H1 (cell line): Measurements from ENCODE around the gene CBLC. TPM values are rescaled to one million over a fixed set of nuclear protein-coding genes. Genes with fewer than 3 reads are reported as not detected.

Experiments used
- CTCF ChIA-PET: fragments of 300-600 bp; sonication (Branson Sonifier 250); formaldehyde crosslinking; loops from one replicate; lab custom pipeline; 2021; ENCODE audit not compliant: partially characterized antibody; lab: Charles Lee
- POLR2A ChIA-PET: fragments of 300-600 bp; sonication (Branson Sonifier 250); formaldehyde crosslinking; loops from one replicate; lab custom pipeline; 2021; ENCODE audit warnings: inconsistent platforms; ENCODE audit not compliant: partially characterized antibody; lab: Charles Lee
- DNase-seq, 2 experiments: peaks; one replicate each; pipeline versions ENCODE4 v3.0.0 to v3.0.0-alpha.2; 2010 to 2022; ENCODE audit warnings: low spot score in 2 of 2, low read depth in 1 of 2, mixed read lengths in 1 of 2
- FAIRE-seq: peaks from 2 replicates; lab custom pipeline; 2011; peaks lifted over from hg19 to GRCh38; lab: Jason Lieb, UNC
- H2AFZ ChIP-seq: 2 replicates; pipeline ENCODE4 v1.8.1; 2012; ENCODE audit warnings: low read length, inconsistent platforms
- H2AK5ac ChIP-seq: 2 replicates; pipeline ENCODE4 v1.6.1; 2013; ENCODE audit warnings: low read depth, low read length
- H2BK120ac ChIP-seq: replicated peaks from 2 replicates; pipeline ENCODE3; 2013; ENCODE audit warnings: low read depth, low read length, inconsistent platforms
- H2BK12ac ChIP-seq: 2 replicates; pipeline ENCODE4 v1.6.1; 2013; ENCODE audit warnings: low read depth, low read length
- H2BK15ac ChIP-seq: 2 replicates; pipeline ENCODE4 v1.6.1; 2013; ENCODE audit warnings: low read length
- H2BK20ac ChIP-seq: 2 replicates; pipeline ENCODE4 v1.6.1; 2013; ENCODE audit warnings: low read length
- H2BK5ac ChIP-seq: 2 replicates; pipeline ENCODE4 v1.6.1; 2013; ENCODE audit warnings: low read depth, low read length
- H3K14ac ChIP-seq: 2 replicates; pipeline ENCODE4 v1.6.1; 2013; ENCODE audit warnings: inconsistent platforms; ENCODE audit not compliant: insufficient read length
- H3K18ac ChIP-seq: 2 replicates; pipeline ENCODE4 v1.6.1; 2013; ENCODE audit warnings: low read length; ENCODE audit errors: extremely low read depth
- H3K23ac ChIP-seq: 2 replicates; pipeline ENCODE4 v1.6.1; 2013; ENCODE audit warnings: inconsistent platforms; ENCODE audit not compliant: insufficient read length
- H3K23me2 ChIP-seq: 2 replicates; pipeline ENCODE4 v1.6.1; 2013; ENCODE audit warnings: low read depth, low read length
- H3K27ac ChIP-seq: 2 replicates; pipeline ENCODE4 v1.6.1; 2011; ENCODE audit warnings: low read depth, low read length, inconsistent platforms
- H3K27me3 ChIP-seq, 4 experiments: replicated peaks in 1 of 4; 1 replicate in 1 of 4; 2 replicates in 3 of 4; pipeline versions ENCODE4 v1.6.1 to v1.8.1; 2011 to 2013; ENCODE audit warnings: low read length in 3 of 4, mild to moderate bottlenecking in 3 of 4, inconsistent platforms in 2 of 4, mixed read lengths in 2 of 4, moderate library complexity in 1 of 4; ENCODE audit not compliant: control insufficient read depth in 3 of 4, insufficient read depth in 3 of 4; ENCODE audit errors: extremely low read depth in 1 of 4
- H3K36me3 ChIP-seq, 4 experiments: 2 replicates each; pipeline versions ENCODE4 v1.6.1 to v1.8.1; 2011 to 2013; ENCODE audit warnings: mild to moderate bottlenecking in 4 of 4, low read length in 3 of 4, moderate library complexity in 2 of 4, control low read depth in 1 of 4, inconsistent platforms in 1 of 4; ENCODE audit not compliant: insufficient read depth in 4 of 4, control insufficient read depth in 2 of 4
- H3K4ac ChIP-seq: replicated peaks from 2 replicates; pipeline ENCODE3; 2013; ENCODE audit warnings: low read length, low read depth, mixed read lengths, inconsistent platforms; ENCODE audit not compliant: insufficient read length
- H3K4me1 ChIP-seq, 4 experiments: replicated peaks in 1 of 4; 1 replicate in 1 of 4; 2 replicates in 3 of 4; pipeline versions ENCODE4 v1.6.1 to v1.8.1; 2011 to 2013; ENCODE audit warnings: low read length in 3 of 4, inconsistent platforms in 2 of 4, mixed read lengths in 1 of 4; ENCODE audit not compliant: insufficient read depth in 4 of 4, control insufficient read depth in 3 of 4
- H3K4me2 ChIP-seq, 2 experiments: 2 replicates each; pipeline versions ENCODE4 v1.6.1 to v1.8.1; 2011 to 2013; ENCODE audit warnings: low read depth in 2 of 2, low read length in 2 of 2, control low read depth in 1 of 2, inconsistent platforms in 1 of 2, mild to moderate bottlenecking in 1 of 2; ENCODE audit not compliant: insufficient read depth in 1 of 2
- H3K4me3 ChIP-seq, 4 experiments: fragments of 200-600, 300-600 bp in 1 of 4; sonication (generic), shearing (Covaris generic), sonication (Bioruptor Twin) in 1 of 4; 2 replicates each; pipeline versions ENCODE4 v1.5.1 to v1.8.1; 2011 to 2016; ENCODE audit warnings: low read length in 4 of 4, low read depth in 3 of 4, control low read depth in 2 of 4, inconsistent platforms in 2 of 4, mild to moderate bottlenecking in 2 of 4, mixed read lengths in 1 of 4, moderate library complexity in 1 of 4; ENCODE audit not compliant: insufficient read depth in 2 of 4; ENCODE audit errors: extremely low read depth in 1 of 4
- H3K56ac ChIP-seq: replicated peaks from 2 replicates; pipeline ENCODE3; 2013; ENCODE audit warnings: low read depth, mild to moderate bottlenecking, mixed read lengths, low read length, inconsistent platforms; ENCODE audit not compliant: insufficient read length
- H3K79me1 ChIP-seq: 2 replicates; pipeline ENCODE4 v1.6.1; 2013; ENCODE audit warnings: low read depth, low read length, control low read depth
- H3K79me2 ChIP-seq, 2 experiments: 2 replicates each; pipeline versions ENCODE4 v1.6.1 to v1.8.1; 2012 to 2013; ENCODE audit warnings: low read length in 2 of 2, mild to moderate bottlenecking in 2 of 2, inconsistent platforms in 1 of 2; ENCODE audit not compliant: insufficient read depth in 2 of 2, control insufficient read depth in 1 of 2
- H3K9ac ChIP-seq, 4 experiments: replicated peaks in 1 of 4; 1 replicate in 1 of 4; 2 replicates in 3 of 4; pipeline versions ENCODE4 v1.6.1 to v1.8.1; 2011 to 2013; ENCODE audit warnings: low read depth in 3 of 4, low read length in 3 of 4, control low read depth in 2 of 4, mild to moderate bottlenecking in 2 of 4, moderate library complexity in 2 of 4, inconsistent platforms in 1 of 4; ENCODE audit errors: extremely low read depth in 1 of 4
- H3K9me3 ChIP-seq, 2 experiments: 2 replicates each; pipeline versions ENCODE4 v1.6.1 to v1.8.1; 2012 to 2013; ENCODE audit warnings: mild to moderate bottlenecking in 2 of 2, moderate library complexity in 2 of 2, control low read depth in 1 of 2, inconsistent platforms in 1 of 2, low read depth in 1 of 2, low read length in 1 of 2, mixed read lengths in 1 of 2; ENCODE audit not compliant: insufficient read depth in 2 of 2
- H4K20me1 ChIP-seq, 2 experiments: replicated peaks in 1 of 2; 2 replicates each; pipeline versions ENCODE3 to v1.8.1; 2011 to 2013; ENCODE audit warnings: inconsistent platforms in 2 of 2, low read length in 2 of 2, mild to moderate bottlenecking in 1 of 2; ENCODE audit not compliant: insufficient read depth in 2 of 2, control insufficient read depth in 1 of 2
- H4K5ac ChIP-seq: 2 replicates; pipeline ENCODE4 v1.6.1; 2013; ENCODE audit warnings: low read length, low read depth, mixed read lengths, inconsistent platforms; ENCODE audit not compliant: insufficient read length
- H4K8ac ChIP-seq: 2 replicates; pipeline ENCODE4 v1.8.0; 2013; ENCODE audit warnings: mild to moderate bottlenecking, moderate library complexity, low read length, inconsistent platforms; ENCODE audit not compliant: insufficient read depth; ENCODE audit errors: extremely low read depth
- H4K91ac ChIP-seq: replicated peaks from 2 replicates; pipeline ENCODE3; 2013; ENCODE audit warnings: low read length, mixed read lengths, inconsistent platforms; ENCODE audit not compliant: insufficient read length
- EGR1 ChIP-seq: IDR thresholded peaks from 2 replicates; pipeline ENCODE4 v1.6.1; 2011; ENCODE audit warnings: low read depth, low read length, borderline replicate concordance
- GTF2F1 ChIP-seq: IDR thresholded peaks from 2 replicates; pipeline ENCODE4 v1.6.1; 2012; ENCODE audit warnings: low read depth, low read length, improper control_type of control experiment, borderline replicate concordance
- HDAC2 ChIP-seq, 2 experiments: fragments of 300-600 bp in 1 of 2; sonication (generic) in 1 of 2; IDR thresholded peaks; 2 replicates each; pipeline ENCODE4 v1.6.1; 2011 to 2012; ENCODE audit warnings: low read depth in 2 of 2, low read length in 2 of 2, mild to moderate bottlenecking in 2 of 2, moderate library complexity in 2 of 2, borderline replicate concordance in 1 of 2, inconsistent platforms in 1 of 2
- HDAC6 ChIP-seq: IDR thresholded peaks from one replicate; pipeline ENCODE4 v1.7.1; 2012; ENCODE audit warnings: low read depth, mild to moderate bottlenecking, inconsistent platforms, low read length, moderate library complexity
- JUND ChIP-seq: IDR thresholded peaks from 2 replicates; pipeline ENCODE4 v1.6.1; 2011; ENCODE audit warnings: mild to moderate bottlenecking, improper control_type of control experiment, low read length
- MAFK ChIP-seq: IDR thresholded peaks from 2 replicates; pipeline ENCODE4 v1.6.1; 2012; ENCODE audit warnings: low read depth, mild to moderate bottlenecking, improper control_type of control experiment, low read length
- RFX5 ChIP-seq: IDR thresholded peaks from 2 replicates; pipeline ENCODE4 v1.6.1; 2011; ENCODE audit warnings: low read depth, low read length, improper control_type of control experiment, borderline replicate concordance
- SIX5 ChIP-seq: IDR thresholded peaks from 2 replicates; pipeline ENCODE4 v1.6.1; 2011; ENCODE audit warnings: mild to moderate bottlenecking, low read depth, low read length
- YY1 ChIP-seq: IDR thresholded peaks from 2 replicates; pipeline ENCODE4 v1.6.1; 2011; ENCODE audit warnings: low read depth, mild to moderate bottlenecking, low read length
- WGBS, 2 experiments: shearing (Covaris generic) in 1 of 2; methylation state at CpG; one replicate each; pipeline versions ENCODE4 v1.1.6 to v1.1.7; 2013 to 2015; ENCODE audit warnings: low lambda C conversion rate in 2 of 2, mixed read lengths in 2 of 2, inconsistent platforms in 1 of 2, low coverage in 1 of 2, missing lambda C conversion rate in 1 of 2; ENCODE audit not compliant: insufficient replicate concordance in 2 of 2, insufficient coverage in 1 of 2, insufficient read length in 1 of 2; ENCODE audit errors: extremely low coverage in 1 of 2, missing lambda C conversion rate in 1 of 2; 5-methylcytosine and 5-hydroxymethylcytosine counted together
- polyA plus RNA-seq, 7 experiments: library from polyadenylated mRNA; depleted of rRNA in 3 of 7; stranded (reverse) in 5 of 7; unstranded in 2 of 7; fragments of >200 nt in 5 of 7; fragments of 200-250 nt in 2 of 7; gene quantifications; 1 replicate in 5 of 7; 2 replicates in 1 of 7; 4 replicates in 1 of 7; pipeline versions ENCODE4 v1.2.1 to v1.2.3, GENCODE V29; 2011 to 2013; ENCODE audit warnings: missing spikeins in 2 of 7, mixed read lengths in 2 of 7
- total RNA-seq: library from RNA; stranded (reverse); fragmentation: NEBNext Ultra II Directional; extraction: Animal tissue kit (Norgen Biotek cat#: 25700); gene quantifications from 2 replicates; pipeline ENCODE4 v1.2.1, GENCODE V29; 2021
- TF ChIP-seq, protein P1 (sequence below): IDR thresholded peaks from 2 replicates; pipeline ENCODE4 v1.6.1; 2011; ENCODE audit warnings: low read length, improper control_type of control experiment

CBLC gene
- total and polyA plus RNA-seq, 2 of the 8 experiments (the other 6 are each of a cell fraction or from before 2014, with no cell fraction given), result 17.4 to 35.7 TPM

DNA sequence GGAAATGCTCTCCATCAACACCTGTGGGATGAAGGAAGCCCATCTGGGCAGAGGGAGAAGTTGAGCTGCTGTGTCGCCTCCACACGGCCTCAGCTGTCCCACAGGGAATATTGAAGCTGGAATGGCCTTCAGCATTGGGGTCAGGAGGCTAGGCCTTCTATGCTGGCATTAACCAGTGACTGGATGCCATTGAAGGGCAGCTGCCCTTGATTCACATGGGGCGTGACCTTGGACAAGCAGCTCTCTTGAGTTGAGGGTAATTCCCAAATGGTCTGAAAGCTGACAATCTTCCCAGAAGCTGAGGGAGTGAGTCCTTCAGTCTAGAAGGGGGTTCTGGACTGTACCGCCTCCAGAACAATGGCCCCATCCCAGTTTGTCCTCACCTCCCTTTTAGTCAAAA, 22.5 kb upstream of the CBLC start:
- no peak overlapping the region for H3K4ac ChIP-seq
- H2BK15ac ChIP-seq, result peak overlapping the region; percentile 99; the same call in 1 of the 2 replicates
- peaks cover 0 to 6% of the 10 kb centered on the region in 2 experiments for H4K20me1 ChIP-seq
- H4K8ac ChIP-seq, result peak overlapping the region; percentile 83; the same call in 1 of the 2 replicates
- H3K27me3 ChIP-seq, result peaks cover 26 to 67% (median 56%) of the 10 kb centered on the region in 4 experiments
- H3K23ac ChIP-seq, result no peak overlapping the region
- H3K9ac ChIP-seq, result no peak overlapping the region
- H2BK120ac ChIP-seq, result peak overlapping the region; percentile 47
- peak overlapping the region in 1 of 4 experiments; percentile 66; a peak in 2 of 8 replicates for H3K4me3 ChIP-seq
- peaks cover 16 to 42% (median 17%) of the 10 kb centered on the region in 4 experiments for H3K4me1 ChIP-seq
- no peaks in the 10 kb centered on the region for H3K9me3 ChIP-seq
- no peaks in the 10 kb centered on the region for H3K79me2 ChIP-seq
- H3K79me1 ChIP-seq, result no peaks in the 10 kb centered on the region
- H4K91ac ChIP-seq, result peak overlapping the region; percentile 70
- H2BK12ac ChIP-seq, result peak overlapping the region; percentile 87; the same call in 1 of the 2 replicates
- H2BK20ac ChIP-seq, result 0 out of 2 replicates have a peak overlapping the region, but pooled peaks have one; percentile 61
- H3K27ac ChIP-seq, result no peak overlapping the region
- POLR2A ChIA-PET, result interaction anchor here (0.6 to 1.0 kb wide), 3 partner anchors 10 to 43 kb away, joined by 3 to 4 read pairs (median 3); no protein-coding TSS in a partner anchor
- DNase-seq (no peak), FAIRE-seq (no peak)
- no peak overlapping the region for H2BK5ac ChIP-seq
- no peak overlapping the region for H4K5ac ChIP-seq
- H2AK5ac ChIP-seq, result peak overlapping the region; percentile 89; the same call in 1 of the 2 replicates
- H3K23me2 ChIP-seq, result peaks cover 29% of the 10 kb centered on the region
- CTCF ChIA-PET, result interaction anchor here (1.0 to 4.0 kb wide), 8 partner anchors 9 to 70 kb away, joined by 3 to 32 read pairs (median 5); no protein-coding TSS in a partner anchor
- no peak overlapping the region for H3K14ac ChIP-seq
- no peak overlapping the region for H2AFZ ChIP-seq
- 74% methylated on average over 4 of the region's 4 CpGs; no CpG with 5 or more reads in 1 of the 2 experiments for WGBS, 2 experiments
- no peaks in the 10 kb centered on the region for H3K36me3 ChIP-seq
- H3K56ac ChIP-seq, result no peak overlapping the region
- peak overlapping the region; percentile 73 to 96; a peak in 3 of 4 replicates for H3K4me2 ChIP-seq
- H3K18ac ChIP-seq, result 0 out of 2 replicates have a peak overlapping the region, but pooled peaks have one; percentile 60
- TF ChIP-seq SIX5 (no peak), YY1 (no peak), HDAC2 (IDR thresholded peaks at IDR 0.05; ENCODE audit: borderline replicate concordance in 1 of 2, low read depth in 2 of 2, low read length in 2 of 2) (no peak), GTF2F1 (no peak), HDAC6 (no peak), EGR1 (no peak), MAFK (no peak), RFX5 (no peak), JUND (no peak)
- TF ChIP-seq, protein P1, sequence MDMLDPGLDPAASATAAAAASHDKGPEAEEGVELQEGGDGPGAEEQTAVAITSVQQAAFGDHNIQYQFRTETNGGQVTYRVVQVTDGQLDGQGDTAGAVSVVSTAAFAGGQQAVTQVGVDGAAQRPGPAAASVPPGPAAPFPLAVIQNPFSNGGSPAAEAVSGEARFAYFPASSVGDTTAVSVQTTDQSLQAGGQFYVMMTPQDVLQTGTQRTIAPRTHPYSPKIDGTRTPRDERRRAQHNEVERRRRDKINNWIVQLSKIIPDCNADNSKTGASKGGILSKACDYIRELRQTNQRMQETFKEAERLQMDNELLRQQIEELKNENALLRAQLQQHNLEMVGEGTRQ, result no peak
